Measurements from ENCODE around the gene PRDM9.

The PRDM9 gene

DNA sequence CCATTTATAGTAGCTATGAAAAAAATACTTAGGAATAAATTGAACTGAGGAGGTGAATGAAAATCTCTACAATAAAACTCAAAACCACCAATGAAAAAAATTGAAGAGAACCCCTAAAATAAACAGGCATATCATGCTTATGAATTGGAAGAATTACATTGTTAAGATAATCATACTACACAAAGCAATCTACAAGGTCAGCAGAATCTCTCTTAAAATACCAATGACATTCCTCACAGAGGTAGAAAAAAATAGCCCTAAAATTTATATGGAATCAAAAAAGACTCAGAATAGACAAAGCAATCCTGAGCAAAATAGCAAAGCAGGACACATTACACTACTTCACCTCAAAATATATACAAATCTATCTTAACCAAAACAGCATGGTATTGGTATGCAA lies 23.2 kb downstream of the PRDM9 start:
- Histone ChIP-seq H3K4me1 (ENCODE audit: control insufficient read depth, insufficient read depth, low read length) (no peaks in the 10 kb centered on the region), H3K9ac (ENCODE audit: low read length) (no peak overlapping the region), H3K9me3 (ENCODE audit: control insufficient read depth, low read length) (no peaks in the 10 kb centered on the region), H3K27me3 (ENCODE audit: control insufficient read depth, insufficient read depth, low read length) (no peaks in the 10 kb centered on the region), H3K36me3 (ENCODE audit: control insufficient read depth, insufficient read depth, low read length) (no peaks in the 10 kb centered on the region), H3K4me3 (ENCODE audit: low read length) (no peak overlapping the region)

DNA sequence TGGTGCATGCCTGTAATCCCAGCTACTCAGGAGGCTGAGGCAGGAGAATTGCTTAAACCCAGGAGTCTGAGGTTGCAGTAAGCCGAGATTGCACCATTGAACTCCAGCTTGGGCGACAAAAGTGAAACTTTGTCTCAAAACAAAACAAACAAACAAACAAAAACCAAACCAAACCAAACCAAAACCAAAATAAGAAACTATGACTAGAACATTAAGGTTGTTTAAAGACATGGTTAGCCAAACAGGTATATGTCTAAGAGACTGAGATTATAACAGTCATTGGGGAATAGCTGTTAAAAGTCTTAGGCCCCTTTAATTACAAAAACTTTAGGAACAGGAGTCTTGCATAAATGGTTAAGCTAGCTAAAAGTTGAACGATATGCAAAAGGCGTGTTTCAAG lies 63.6 kb downstream of the PRDM9 start:
- Histone ChIP-seq H3K36me3 (ENCODE audit: control insufficient read depth, insufficient read depth, low read length) (no peaks in the 10 kb centered on the region), H3K4me1 (ENCODE audit: control insufficient read depth, insufficient read depth, low read length) (no peaks in the 10 kb centered on the region), H3K9ac (ENCODE audit: low read length) (no peak overlapping the region), H3K4me3 (ENCODE audit: low read length) (no peak overlapping the region), H3K9me3 (ENCODE audit: control insufficient read depth, low read length) (no peaks in the 10 kb centered on the region), H3K27me3 (ENCODE audit: control insufficient read depth, insufficient read depth, low read length) (no peaks in the 10 kb centered on the region)

All from mucosa of stomach (tissue), 1 donor.